HG03060 (cell line): Measurements from ENCODE around the gene LRRFIP1.

Experiments used
- ATAC-seq: cut with Tn5 transposase; IDR thresholded peaks from one replicate; pipeline ENCODE4 v1.9.1; 2021; ENCODE audit warnings: low read depth, moderate number of reproducible peaks; ENCODE audit not compliant: unreplicated experiment

Gene LRRFIP1

DNA sequence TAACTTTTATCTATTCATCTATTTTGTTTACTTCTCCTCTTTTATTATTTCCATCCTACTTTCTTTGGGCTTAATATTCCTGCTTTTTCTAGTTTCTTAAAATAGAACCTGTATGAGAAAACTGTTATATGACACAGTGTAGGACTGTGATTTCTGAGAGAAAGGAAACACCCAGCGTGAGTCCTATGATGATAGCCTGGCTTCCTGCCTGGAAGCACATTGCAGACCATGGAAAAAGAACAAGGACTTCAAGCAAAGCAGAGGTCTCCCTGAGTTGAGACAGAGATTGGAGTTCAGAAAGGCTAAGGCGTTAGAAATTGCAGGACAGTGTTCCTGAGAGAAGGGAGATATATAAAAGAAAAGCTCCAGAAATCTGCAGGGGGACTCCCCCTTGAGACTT lies 178.9 kb downstream of the LRRFIP1 start:
- no peak for ATAC-seq

DNA sequence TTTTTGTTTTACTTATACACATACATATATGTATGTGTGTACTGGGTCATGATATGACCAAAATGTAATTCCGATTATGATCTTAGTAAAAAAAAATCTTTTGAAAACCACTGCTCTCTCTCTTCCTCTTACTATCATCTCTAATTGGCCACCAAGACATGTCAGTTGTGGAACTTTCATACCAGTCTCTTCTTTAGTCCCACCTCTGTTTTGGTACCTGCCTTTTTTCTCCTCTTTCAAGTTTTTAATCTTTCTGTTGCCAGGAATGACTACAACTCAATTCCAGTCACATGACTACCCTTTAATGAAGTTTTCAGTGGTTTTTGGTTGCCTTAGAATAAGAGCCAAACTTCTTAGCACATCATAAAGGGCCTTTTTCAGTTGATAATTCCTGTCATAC lies 188.2 kb downstream of the LRRFIP1 start:
- ATAC-seq = no peak

DNA sequence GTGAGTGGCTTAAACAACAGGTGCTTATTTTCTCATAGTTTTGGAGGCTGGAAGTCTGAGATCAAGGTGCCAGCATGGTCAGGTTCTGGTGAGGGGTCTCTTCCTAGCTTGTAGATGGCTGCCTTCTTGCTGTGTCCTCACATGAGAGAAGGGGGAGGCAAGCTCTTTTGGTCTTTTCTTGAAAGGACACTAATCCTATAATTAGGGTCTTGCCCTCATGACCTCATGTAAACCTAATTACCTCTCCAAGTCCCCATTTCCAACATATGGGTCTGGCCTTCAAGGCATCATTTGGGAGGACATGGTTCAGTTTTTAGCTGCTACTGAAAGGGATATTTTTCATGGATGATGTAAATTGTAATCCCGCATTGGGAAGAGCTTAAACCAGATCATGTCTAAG lies 189.1 kb downstream of the LRRFIP1 start:
- ATAC-seq = no peak

GRCh38 chr2:237818066-237818473 lies 190.7 kb downstream of the LRRFIP1 start:
- no peak for ATAC-seq

DNA sequence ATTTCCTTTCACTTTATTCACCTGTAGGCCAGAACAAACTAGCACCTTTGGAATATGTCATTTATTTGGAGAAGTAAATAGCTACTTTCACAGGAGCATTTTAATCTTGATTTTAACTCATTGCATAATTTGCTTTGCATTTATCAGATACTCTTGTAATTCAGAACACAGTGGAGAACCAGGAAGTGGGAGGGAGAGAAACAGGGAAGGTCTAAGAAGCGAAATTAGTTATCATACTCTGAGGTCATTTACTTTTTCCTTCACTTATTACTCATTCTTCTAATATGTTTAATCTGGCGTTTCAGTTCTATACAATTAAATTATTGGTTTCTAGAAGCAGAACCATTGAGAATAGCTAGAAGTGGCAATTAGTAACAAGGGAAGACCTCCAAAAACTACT lies 191.8 kb downstream of the LRRFIP1 start:
- no peak for ATAC-seq

- no peak for ATAC-seq
Observed at GRCh38 chr2:237820421-237820820, 193.0 kb downstream of the LRRFIP1 start.

DNA sequence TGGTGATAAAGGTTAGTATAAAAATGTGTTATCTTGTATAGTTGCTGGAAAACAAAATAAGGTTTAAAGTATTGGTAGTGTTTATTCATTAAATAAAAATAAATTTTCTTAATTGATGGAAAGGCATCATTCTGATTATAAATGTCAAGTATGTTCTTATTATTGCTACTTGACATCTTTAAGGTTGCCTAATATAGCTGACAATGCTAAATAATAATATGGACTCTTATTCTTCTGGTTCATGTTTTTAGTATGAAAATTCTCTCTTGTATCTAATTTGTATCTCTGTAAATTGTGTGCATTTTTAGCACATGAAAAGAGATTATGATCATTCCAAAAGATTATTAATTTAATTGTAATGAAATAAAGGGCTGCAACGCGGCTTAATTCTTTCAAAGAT lies 196.2 kb downstream of the LRRFIP1 start:
- no peak for ATAC-seq

- no peak for ATAC-seq
Observed at GRCh38 chr2:237824085-237824484, 196.7 kb downstream of the LRRFIP1 start.

DNA sequence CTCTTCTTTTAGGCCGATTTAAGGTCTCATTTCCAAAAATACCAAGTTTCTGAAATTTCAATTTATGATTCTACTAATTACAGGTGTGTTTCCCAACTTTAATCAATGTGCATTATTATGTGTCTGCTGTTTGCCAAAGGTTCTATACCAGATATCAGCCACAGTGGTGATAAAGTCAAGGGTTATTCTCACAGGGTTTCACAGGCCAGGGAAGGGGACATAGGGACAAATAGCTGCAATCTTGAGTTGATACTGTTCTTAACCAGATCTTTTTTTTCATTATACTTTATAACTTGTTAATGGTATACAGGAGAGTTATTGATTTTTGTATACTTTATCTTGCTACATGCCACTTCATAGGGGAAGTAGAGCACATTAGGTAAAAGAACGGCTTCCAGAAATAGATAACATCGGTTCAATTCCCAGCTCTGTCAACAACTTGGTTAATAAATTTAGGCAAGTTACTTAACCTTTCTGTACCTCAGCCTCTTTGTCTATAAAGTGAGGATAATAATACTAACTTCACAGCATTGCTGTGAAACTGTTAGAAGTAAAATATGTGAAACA lies 200.1 kb downstream of the LRRFIP1 start:
- ATAC-seq = no peak
